HUDEP-2 (cell line): Measurements from ENCODE around the gene INS.
A peak's percentile ranks its signal among the peaks of the same experiment; 100 is the strongest.

Source experiments
- DNase-seq, 76 experiments: peaks; one replicate each; lab custom pipeline; 2025; ENCODE audit not compliant: unreplicated experiment in 76 of 76; lab: John Stamatoyannopoulos, UW

INS gene

GRCh38 chr11:2168286-2169004 is 7.4 kb upstream of the INS start:
- DNase-seq: no peak

- no peak for DNase-seq
These were observed 6.4 kb upstream of the INS start for GRCh38 chr11:2167141-2168045.

GRCh38 chr11:2166091-2166851 is 5.3 kb upstream of the INS start:
- DNase-seq: peak in 13 of 76 experiments; percentile 4 to 49 (median 9)

- no peak for DNase-seq
These were observed 4.6 kb upstream of the INS start for GRCh38 chr11:2165571-2165970.

GRCh38 chr11:2164861-2165555 is 4.0 kb upstream of the INS start:
- DNase-seq: no peak

- no peak for DNase-seq
These were observed 3.1 kb upstream of the INS start for GRCh38 chr11:2164081-2164480.

GRCh38 chr11:2163428-2163978 is 2.5 kb upstream of the INS start:
- DNase-seq: no peak

- no peak for DNase-seq
These were observed 1.2 kb downstream of the INS start for GRCh38 chr11:2159536-2160413.

- no peak for DNase-seq
These were observed 2.0 kb downstream of the INS start for GRCh38 chr11:2158966-2159365.

GRCh38 chr11:2158296-2158737 is 2.7 kb downstream of the INS start:
- DNase-seq: no peak

GRCh38 chr11:2157294-2158040 is 3.5 kb downstream of the INS start:
- DNase-seq: no peak

GRCh38 chr11:2156416-2157182 is 4.4 kb downstream of the INS start:
- peak in 51 of 76 experiments; percentile 1 to 74 (median 31) for DNase-seq

- no peak for DNase-seq
These were observed 5.5 kb downstream of the INS start for GRCh38 chr11:2155511-2155910.

GRCh38 chr11:2154889-2155288 is 6.1 kb downstream of the INS start:
- DNase-seq: no peak

GRCh38 chr11:2154195-2154585 is 6.8 kb downstream of the INS start:
- DNase-seq: no peak

- DNase-seq: no peak
These were observed 7.3 kb downstream of the INS start for GRCh38 chr11:2153581-2154194.

- DNase-seq: peak in 61 of 76 experiments; percentile 4 to 69 (median 31)
These were observed 9.3 kb downstream of the INS start for GRCh38 chr11:2151500-2152257.
